Transverse colon (tissue), 4 donors: ENCODE measurements around the gene IGF2BP2.

Experiments
- POLR2A ChIP-seq: fragments of 450-650 bp; IDR thresholded peaks from one replicate; pipeline ENCODE4 v1.6.1; 2016; ENCODE audit warnings: antibody characterized with exemption, mild to moderate bottlenecking, moderate library complexity
- POLR2AphosphoS5 ChIP-seq, 3 donors: sonication (generic); formaldehyde crosslinking; IDR thresholded peaks; one replicate each; pipeline ENCODE4 v1.6.1; 2016; ENCODE audit warnings: antibody characterized with exemption in 3 of 3
- TF ChIP-seq, protein P1 (sequence below), 5 experiments: fragments of 200-600 bp in 3 of 5; fragments of 450-650 bp in 2 of 5; sonication (generic) in 3 of 5; IDR thresholded peaks; 1 replicate in 2 of 5; 2 replicates in 3 of 5; pipeline ENCODE4 v1.5.1; 2016 to 2017; ENCODE audit warnings: antibody characterized with exemption in 5 of 5, inconsistent platforms in 3 of 5, mild to moderate bottlenecking in 2 of 5, moderate library complexity in 1 of 5

DNA sequence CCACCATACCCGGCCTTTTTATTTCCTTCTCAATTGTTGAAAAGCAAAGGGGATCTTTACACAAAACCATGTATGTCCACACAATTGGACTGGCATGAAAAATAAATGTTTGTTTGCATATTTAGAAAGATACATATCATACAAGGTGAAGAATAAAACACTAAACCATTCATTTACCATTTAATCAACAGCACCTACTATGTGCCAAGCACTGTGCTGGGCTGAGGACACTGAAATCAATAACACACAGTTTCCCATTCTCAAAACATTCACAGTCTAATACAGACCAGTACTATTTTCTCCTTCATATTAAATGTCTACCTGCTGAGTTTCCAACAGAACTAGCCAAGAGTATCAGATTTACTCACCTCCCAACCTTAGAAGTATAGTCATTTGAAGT lies 84.7 kb downstream of the IGF2BP2 start:
- TF ChIP-seq, protein P1, sequence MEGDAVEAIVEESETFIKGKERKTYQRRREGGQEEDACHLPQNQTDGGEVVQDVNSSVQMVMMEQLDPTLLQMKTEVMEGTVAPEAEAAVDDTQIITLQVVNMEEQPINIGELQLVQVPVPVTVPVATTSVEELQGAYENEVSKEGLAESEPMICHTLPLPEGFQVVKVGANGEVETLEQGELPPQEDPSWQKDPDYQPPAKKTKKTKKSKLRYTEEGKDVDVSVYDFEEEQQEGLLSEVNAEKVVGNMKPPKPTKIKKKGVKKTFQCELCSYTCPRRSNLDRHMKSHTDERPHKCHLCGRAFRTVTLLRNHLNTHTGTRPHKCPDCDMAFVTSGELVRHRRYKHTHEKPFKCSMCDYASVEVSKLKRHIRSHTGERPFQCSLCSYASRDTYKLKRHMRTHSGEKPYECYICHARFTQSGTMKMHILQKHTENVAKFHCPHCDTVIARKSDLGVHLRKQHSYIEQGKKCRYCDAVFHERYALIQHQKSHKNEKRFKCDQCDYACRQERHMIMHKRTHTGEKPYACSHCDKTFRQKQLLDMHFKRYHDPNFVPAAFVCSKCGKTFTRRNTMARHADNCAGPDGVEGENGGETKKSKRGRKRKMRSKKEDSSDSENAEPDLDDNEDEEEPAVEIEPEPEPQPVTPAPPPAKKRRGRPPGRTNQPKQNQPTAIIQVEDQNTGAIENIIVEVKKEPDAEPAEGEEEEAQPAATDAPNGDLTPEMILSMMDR (IDR thresholded peaks at IDR 0.05): no peak
- TF ChIP-seq POLR2A (no peak), POLR2AphosphoS5 (IDR thresholded peaks at IDR 0.05) (no peak)
